Prostate gland (tissue), 2 donors: ENCODE measurements around the gene INPP5B. TPM values are rescaled to one million over a fixed set of nuclear protein-coding genes. Genes with fewer than 3 reads are reported as not detected.
"Not testable (repeated sequence)": the region's sequence is repeated elsewhere in the genome, so short reads cannot be mapped to it uniquely, and the experiment has no call there.

ENCODE experiments used
- DNase-seq: peaks from one replicate; pipeline ENCODE4 v3.0.0-alpha.2; 2019; ENCODE audit warnings: low spot score
- H3K27ac ChIP-seq, 2 donors: fragments of 200-600 bp; sonication (generic); 2 replicates each; pipeline ENCODE4 v1.5.1; 2017 to 2019
- H3K27me3 ChIP-seq: fragments of 200-600 bp; sonication (generic); replicated peaks from 2 replicates; pipeline ENCODE4 v1.5.1; 2019; ENCODE audit not compliant: insufficient read depth
- H3K36me3 ChIP-seq, 2 donors: fragments of 200-600 bp; sonication (generic); 1 replicate in 1 of 2; 2 replicates in 1 of 2; pipeline versions ENCODE4 v1.5.1 to v1.8.1; 2017 to 2019
- H3K4me1 ChIP-seq: fragments of 200-600 bp; sonication (generic); replicated peaks from 2 replicates; pipeline ENCODE4 v1.5.1; 2019
- H3K4me3 ChIP-seq, 2 donors: fragments of 200-600 bp; sonication (generic); 2 replicates each; pipeline ENCODE4 v1.5.1; 2017 to 2019
- H3K9me3 ChIP-seq: fragments of 200-600 bp; sonication (generic); 2 replicates; pipeline ENCODE4 v1.5.1; 2017
- CTCF ChIP-seq, 4 experiments: fragments of 200-600 bp in 2 of 4; fragments of 450-650 bp in 2 of 4; sonication (generic) in 2 of 4; IDR thresholded peaks; 1 replicate in 3 of 4; 2 replicates in 1 of 4; pipeline ENCODE4 v1.5.1; 2016 to 2019; ENCODE audit warnings: antibody characterized with exemption in 4 of 4, mild to moderate bottlenecking in 2 of 4, moderate library complexity in 2 of 4
- POLR2A ChIP-seq: fragments of 450-650 bp; IDR thresholded peaks from one replicate; pipeline ENCODE4 v1.6.1; 2016; ENCODE audit warnings: antibody characterized with exemption, mild to moderate bottlenecking
- POLR2AphosphoS5 ChIP-seq: sonication (generic); formaldehyde crosslinking; IDR thresholded peaks from one replicate; pipeline ENCODE4 v1.6.1; 2017; ENCODE audit warnings: antibody characterized with exemption
- WGBS: methylation state at CpG from one replicate; pipeline ENCODE4 v1.1.5; 2018; 5-methylcytosine and 5-hydroxymethylcytosine counted together
- intact Hi-C: fragments of 100-400 bp; cut with DNase I; formaldehyde crosslinking; loops from one replicate; pipeline ENCODE4 v1.14.2; 2022
- total RNA-seq, 2 donors: library from RNA; depleted of rRNA; stranded (reverse); fragments of >200 nt; gene quantifications; one replicate each; pipeline ENCODE4 v1.1.0, GENCODE V29; 2016

Gene INPP5B
- total RNA-seq, 2 donors from 2014 or later, result 12.8 to 20.8 TPM

- no peak overlapping the region for H3K27ac ChIP-seq
- no peaks in the 10 kb centered on the region for H3K4me1 ChIP-seq
- no peaks in the 10 kb centered on the region for H3K9me3 ChIP-seq
- intact Hi-C loops, result no loop called here
- DNase-seq, result no peak
- no peaks in the 10 kb centered on the region for H3K27me3 ChIP-seq
- WGBS, result 76% methylated on average over 5 of the region's 5 CpGs
- TF ChIP-seq CTCF (IDR thresholded peaks at IDR 0.05) (no peak), POLR2A (no peak), POLR2AphosphoS5 (no peak)
- H3K4me3 ChIP-seq, result no peak overlapping the region
- H3K36me3 ChIP-seq, result no peaks in the 10 kb centered on the region
These were observed 2.0 kb downstream of the INPP5B start for GRCh38 chr1:37944816-37945215.

- H3K27me3 ChIP-seq, result no peaks in the 10 kb centered on the region
- no peaks in the 10 kb centered on the region for H3K9me3 ChIP-seq
- DNase-seq, result no peak
- H3K27ac ChIP-seq, result no peak overlapping the region
- TF ChIP-seq POLR2AphosphoS5, result no peak
- no peak for TF ChIP-seq POLR2A
- no peak for TF ChIP-seq CTCF (IDR thresholded peaks at IDR 0.05)
- WGBS, result 72% methylated on average over 4 of the region's 4 CpGs
- no peak overlapping the region for H3K4me3 ChIP-seq
- H3K36me3 ChIP-seq, result no peaks in the 10 kb centered on the region
- intact Hi-C loops, result no loop called here
- H3K4me1 ChIP-seq, result no peaks in the 10 kb centered on the region
These were observed 2.6 kb downstream of the INPP5B start for GRCh38 chr1:37944086-37944763.

GRCh38 chr1:37940299-37940947 lies 6.4 kb downstream of the INPP5B start:
- WGBS, result 48% methylated on average over 5 of the region's 5 CpGs
- no peaks in the 10 kb centered on the region for H3K36me3 ChIP-seq
- intact Hi-C loops, result no loop called here
- H3K9me3 ChIP-seq, result no peaks in the 10 kb centered on the region
- TF ChIP-seq CTCF (IDR thresholded peaks at IDR 0.05), result no peak
- no peak for TF ChIP-seq POLR2AphosphoS5
- TF ChIP-seq POLR2A, result no peak
- H3K27ac ChIP-seq, result no peak overlapping the region
- no peaks in the 10 kb centered on the region for H3K27me3 ChIP-seq
- no peak for DNase-seq
- no peak overlapping the region for H3K4me3 ChIP-seq
- no peaks in the 10 kb centered on the region for H3K4me1 ChIP-seq

- not testable (repeated sequence) for H3K4me3 ChIP-seq, DNase-seq
These were observed 10.1 kb downstream of the INPP5B start for GRCh38 chr1:37936760-37937159.

GRCh38 chr1:37932759-37933158 lies 14.1 kb downstream of the INPP5B start:
- Histone ChIP-seq H3K36me3 (no peaks in the 10 kb centered on the region), H3K27ac (no peak overlapping the region), H3K9me3 (no peaks in the 10 kb centered on the region), H3K4me1 (no peaks in the 10 kb centered on the region), H3K27me3 (no peaks in the 10 kb centered on the region), H3K4me3 (no peak overlapping the region)
- no peak for DNase-seq
- no peak for TF ChIP-seq POLR2A
- no peak for TF ChIP-seq POLR2AphosphoS5
- no peak for TF ChIP-seq CTCF (IDR thresholded peaks at IDR 0.05)
- intact Hi-C loops, result no loop called here
- WGBS, result 66% methylated on average over 4 of the region's 4 CpGs

More at GRCh38 chr1:37936760-37937159, 10.1 kb downstream of the INPP5B start:
- intact Hi-C loops, H3K36me3 ChIP-seq, H3K27me3 ChIP-seq, H3K9me3 ChIP-seq, H3K27ac ChIP-seq, H3K4me1 ChIP-seq: not testable (repeated sequence)
- 91% methylated on average over 14 of the region's 14 CpGs for WGBS
